Fibroblast of the aortic adventitia (primary cell): ENCODE results near the gene LIME1. TPM values are rescaled to one million over a fixed set of nuclear protein-coding genes. Genes with fewer than 3 reads are reported as not detected.
A peak's percentile ranks its signal among the peaks of the same experiment; 100 is the strongest.

ENCODE experiments used
- DNase-seq: peaks from one replicate; pipeline ENCODE4 v3.0.0-alpha.2; 2010; ENCODE audit warnings: low read depth
- H3K4me3 ChIP-seq: 2 replicates; pipeline ENCODE4 v1.5.1; 2011; ENCODE audit warnings: low read depth, mild to moderate bottlenecking, control low read depth, low read length, moderate library complexity
- total RNA-seq: library from RNA; depleted of rRNA; stranded (reverse); fragments of >200 nt; gene quantifications from 2 replicates; pipeline ENCODE4 v1.2.3, GENCODE V29; 2012; ENCODE audit warnings: low replicate concordance
- TF ChIP-seq, protein P1 (sequence below): IDR thresholded peaks from 2 replicates; pipeline ENCODE4 v1.5.1; 2011; ENCODE audit warnings: mild to moderate bottlenecking, low read length, control low read depth, inconsistent platforms; ENCODE audit not compliant: insufficient read depth

LIME1 gene
- total RNA-seq, 1 donor = 1.7 TPM

DNA sequence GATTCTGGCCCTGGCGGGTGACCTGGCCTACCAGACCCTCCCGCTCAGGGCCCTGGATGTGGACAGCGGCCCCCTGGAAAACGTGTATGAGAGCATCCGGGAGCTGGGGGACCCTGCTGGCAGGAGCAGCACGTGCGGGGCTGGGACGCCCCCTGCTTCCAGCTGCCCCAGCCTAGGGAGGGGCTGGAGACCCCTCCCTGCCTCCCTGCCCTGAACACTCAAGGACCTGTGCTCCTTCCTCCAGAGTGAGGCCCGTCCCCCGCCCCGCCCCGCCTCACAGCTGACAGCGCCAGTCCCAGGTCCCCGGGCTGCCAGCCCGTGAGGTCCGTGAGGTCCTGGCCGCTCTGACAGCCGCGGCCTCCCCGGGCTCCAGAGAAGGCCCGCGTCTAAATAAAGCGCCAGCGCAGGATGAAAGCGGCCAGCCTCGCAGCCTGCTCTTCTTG lies 2.2 kb downstream of the LIME1 start:
- no peak for DNase-seq
- H3K4me3 ChIP-seq = no peak overlapping the region

GRCh38 chr20:63739130-63740069 lies 2.9 kb downstream of the LIME1 start, which contains the start of gene SLC2A4RG:
SLC2A4RG (plus strand) TSS chr20:63739776; CDS start chr20:63739913, 137 bp downstream.
- TF ChIP-seq, protein P1, sequence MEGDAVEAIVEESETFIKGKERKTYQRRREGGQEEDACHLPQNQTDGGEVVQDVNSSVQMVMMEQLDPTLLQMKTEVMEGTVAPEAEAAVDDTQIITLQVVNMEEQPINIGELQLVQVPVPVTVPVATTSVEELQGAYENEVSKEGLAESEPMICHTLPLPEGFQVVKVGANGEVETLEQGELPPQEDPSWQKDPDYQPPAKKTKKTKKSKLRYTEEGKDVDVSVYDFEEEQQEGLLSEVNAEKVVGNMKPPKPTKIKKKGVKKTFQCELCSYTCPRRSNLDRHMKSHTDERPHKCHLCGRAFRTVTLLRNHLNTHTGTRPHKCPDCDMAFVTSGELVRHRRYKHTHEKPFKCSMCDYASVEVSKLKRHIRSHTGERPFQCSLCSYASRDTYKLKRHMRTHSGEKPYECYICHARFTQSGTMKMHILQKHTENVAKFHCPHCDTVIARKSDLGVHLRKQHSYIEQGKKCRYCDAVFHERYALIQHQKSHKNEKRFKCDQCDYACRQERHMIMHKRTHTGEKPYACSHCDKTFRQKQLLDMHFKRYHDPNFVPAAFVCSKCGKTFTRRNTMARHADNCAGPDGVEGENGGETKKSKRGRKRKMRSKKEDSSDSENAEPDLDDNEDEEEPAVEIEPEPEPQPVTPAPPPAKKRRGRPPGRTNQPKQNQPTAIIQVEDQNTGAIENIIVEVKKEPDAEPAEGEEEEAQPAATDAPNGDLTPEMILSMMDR = no peak
- peak; percentile 59 for DNase-seq
- peak within 1 kb of the TSS; percentile 78 for H3K4me3 ChIP-seq

More for the DNA sequence above, 2.2 kb downstream of the LIME1 start:
- TF ChIP-seq, protein P1 = no peak

GRCh38 chr20:63740070-63740626 lies 3.7 kb downstream of the LIME1 start:
- TF ChIP-seq, protein P1 = no peak
- peak; percentile 22 for DNase-seq
- H3K4me3 ChIP-seq = peak overlapping the region; percentile 78

DNA sequence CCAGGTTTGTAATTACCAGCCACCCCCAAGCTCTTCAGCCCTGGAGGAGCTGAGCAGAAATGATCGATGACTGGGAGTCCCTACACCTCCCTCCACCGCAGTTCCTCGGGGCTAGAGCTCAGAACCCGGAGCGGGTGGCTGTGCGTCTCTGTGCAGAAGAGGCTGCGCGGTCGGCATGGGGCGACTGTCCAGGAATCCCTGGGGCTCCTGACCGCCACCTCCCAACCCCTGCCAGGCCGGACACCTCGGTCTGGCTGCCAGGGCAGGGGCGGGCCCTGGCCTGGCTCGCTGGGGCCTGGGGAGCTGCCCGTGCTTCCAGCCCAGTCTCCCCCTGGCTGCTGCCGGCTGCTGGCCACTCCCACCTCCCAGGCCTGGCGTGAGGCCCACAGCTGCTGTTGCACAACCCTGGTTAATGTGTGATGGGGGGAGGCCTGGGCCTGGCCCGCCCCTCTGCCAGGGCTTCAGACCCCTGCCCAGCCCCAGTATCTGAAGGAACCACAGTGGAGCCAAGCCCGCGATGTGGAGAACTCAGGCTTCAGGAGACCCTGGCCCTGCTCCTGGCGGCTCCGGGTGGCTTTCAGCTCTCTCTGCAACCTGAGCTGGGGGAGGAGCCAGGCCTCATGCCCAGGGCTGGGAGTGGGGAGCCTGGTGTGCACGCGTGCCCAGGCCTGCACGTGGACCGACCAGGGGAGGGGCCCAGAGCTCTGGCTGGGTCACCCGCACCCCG lies 4.3 kb downstream of the LIME1 start:
- DNase-seq = peak; percentile 94
- TF ChIP-seq, protein P1 = peak; percentile 20
- H3K4me3 ChIP-seq = peak overlapping the region; percentile 78

GRCh38 chr20:63741354-63741675 lies 4.9 kb downstream of the LIME1 start:
- no peak for DNase-seq
- H3K4me3 ChIP-seq = peak overlapping the region; percentile 78
- TF ChIP-seq, protein P1 = no peak

- TF ChIP-seq, protein P1 = no peak
These were observed 5.4 kb downstream of the LIME1 start for GRCh38 chr20:63741676-63742380.

More at GRCh38 chr20:63741676-63742380, 5.4 kb downstream of the LIME1 start:
- peak overlapping the region; percentile 78 for H3K4me3 ChIP-seq
- no peak for DNase-seq
